GM10248 (cell line): Measurements from ENCODE around the gene TLNRD1.

Experiments used
- CTCF ChIA-PET: fragments of 300-600 bp; sonication (Branson Sonifier 250); formaldehyde crosslinking; extraction: SDS; loops from one replicate; lab custom pipeline; 2021; ENCODE audit warnings: antibody characterized with exemption; lab: Yijun Ruan, JAX
- POLR2A ChIA-PET: fragments of 350-650 bp; sonication (Branson Sonifier 250); formaldehyde crosslinking; extraction: SDS; loops from one replicate; lab custom pipeline; 2020; ENCODE audit warnings: antibody characterized with exemption; lab: Yijun Ruan, JAX
- DNase-seq: peaks from one replicate; pipeline ENCODE4 v3.0.0; 2012; ENCODE audit errors: extremely low spot score
- CTCF ChIP-seq: IDR thresholded peaks from 2 replicates; pipeline ENCODE4 v1.5.1; 2012; ENCODE audit warnings: mild to moderate bottlenecking, low read depth; ENCODE audit errors: extremely low read depth, missing control alignments, control extremely low read depth

Gene TLNRD1

GRCh38 chr15:81037952-81038743, 37.4 kb downstream of the TLNRD1 start:
- no peak for DNase-seq
- TF ChIP-seq CTCF, result no peak
- ChIA-PET CTCF (interaction anchor here (1.1 to 2.9 kb wide), 3 partner anchors 10 to 228 kb away, joined by 3 to 15 read pairs (median 10); no protein-coding TSS in a partner anchor), POLR2A (interaction anchor here (0.9 kb wide), 1 partner anchor 38 kb away, joined by 3 read pairs; the partner anchor contains the start of gene TLNRD1)

- TF ChIP-seq CTCF, result no peak
- CTCF ChIA-PET, result interaction anchor here (2.0 to 2.9 kb wide), 3 partner anchors 9 to 227 kb away, joined by 6 to 15 read pairs (median 10); no protein-coding TSS in a partner anchor
- POLR2A ChIA-PET, result interaction anchor here (0.9 kb wide), 1 partner anchor 39 kb away, joined by 3 read pairs; the partner anchor contains the start of gene TLNRD1
Observed at GRCh38 chr15:81038975-81039607, 38.4 kb downstream of the TLNRD1 start.

GRCh38 chr15:81040757-81041156, 40.0 kb downstream of the TLNRD1 start:
- CTCF ChIA-PET, result interaction anchor here (1.6 to 2.0 kb wide), 2 partner anchors 8 to 225 kb away, joined by 4 to 6 read pairs; no protein-coding TSS in a partner anchor
- TF ChIP-seq CTCF, result no peak
- POLR2A ChIA-PET, result no interaction called here
- no peak for DNase-seq

More at GRCh38 chr15:81038975-81039607, 38.4 kb downstream of the TLNRD1 start:
- no peak for DNase-seq

GRCh38 chr15:81043281-81043934, 42.7 kb downstream of the TLNRD1 start:
- ChIA-PET CTCF (interaction anchor here (1.4 to 2.0 kb wide), 3 partner anchors 8 to 223 kb away, joined by 3 to 7 read pairs (median 4); no protein-coding TSS in a partner anchor), POLR2A (no interaction called here)
- TF ChIP-seq CTCF, result no peak
- no peak for DNase-seq

- DNase-seq, result no peak
- POLR2A ChIA-PET, result no interaction called here
- CTCF ChIA-PET, result interaction anchor here (1.4 to 2.0 kb wide), 3 partner anchors 8 to 222 kb away, joined by 3 to 7 read pairs (median 4); no protein-coding TSS in a partner anchor
- no peak for TF ChIP-seq CTCF
Observed at GRCh38 chr15:81043935-81044575, 43.3 kb downstream of the TLNRD1 start.

- TF ChIP-seq CTCF, result no peak
- POLR2A ChIA-PET, result no interaction called here
- CTCF ChIA-PET, result interaction anchor here (2.1 kb wide), 1 partner anchor 220 kb away, joined by 9 read pairs; no protein-coding TSS in a partner anchor
- DNase-seq, result no peak
Observed at GRCh38 chr15:81046290-81046689, 45.6 kb downstream of the TLNRD1 start.
